IMR-90 (cell line): ENCODE data around the gene SH3BGRL3. TPM values are rescaled to one million over a fixed set of nuclear protein-coding genes. Genes with fewer than 3 reads are reported as not detected.
A peak's percentile ranks its signal among the peaks of the same experiment; 100 is the strongest.

Experiments
- ATAC-seq: fragments of 200-7000 bp; cut with Tn5 transposase; 2 replicates; pipeline ENCODE4 v1.9.1; 2020; ENCODE audit warnings: low read depth, mild to moderate bottlenecking, moderate library complexity
- BruUV-seq: library from RNA; stranded (reverse); fragments of 400-500 nt; replicated peaks from 2 replicates; lab custom pipeline; 2021; lab: Mats Ljungman, UMichigan
- CTCF ChIA-PET: fragments of 300-600 bp; formaldehyde crosslinking; extraction: SDS; loops from one replicate; lab custom pipeline; 2021; ENCODE audit warnings: antibody characterized with exemption; lab: Yijun Ruan, JAX
- POLR2A ChIA-PET: fragments of 300-600 bp; sonication (Branson Sonifier 250); formaldehyde crosslinking; loops from one replicate; lab custom pipeline; 2022; ENCODE audit warnings: antibody characterized with exemption; ENCODE audit not compliant: unreplicated experiment; lab: Charles Lee
- DNase-seq: peaks from one replicate; pipeline ENCODE4 v3.0.0; 2013
- H2AFZ ChIP-seq: replicated peaks from 2 replicates; pipeline ENCODE3; 2013; ENCODE audit warnings: low read length, mild to moderate bottlenecking; ENCODE audit not compliant: poor library complexity
- H2AK5ac ChIP-seq: 2 replicates; pipeline ENCODE4 v1.6.1; 2013; ENCODE audit warnings: low read depth, low read length, inconsistent platforms
- H2AK9ac ChIP-seq: replicated peaks from 2 replicates; pipeline ENCODE3; 2013; ENCODE audit warnings: mild to moderate bottlenecking, low read depth, low read length, moderate library complexity; ENCODE audit not compliant: poor library complexity
- H2BK120ac ChIP-seq: 2 replicates; pipeline ENCODE4 v1.6.1; 2013; ENCODE audit warnings: low read depth, low read length, inconsistent platforms
- H2BK15ac ChIP-seq: 3 replicates; pipeline ENCODE4 v1.6.1; 2013; ENCODE audit warnings: low read depth, low read length, inconsistent platforms
- H2BK20ac ChIP-seq: 2 replicates; pipeline ENCODE4 v1.6.1; 2013; ENCODE audit warnings: low read depth, mild to moderate bottlenecking, inconsistent platforms, low read length, moderate library complexity
- H2BK5ac ChIP-seq: 2 replicates; pipeline ENCODE4 v1.6.1; 2013; ENCODE audit warnings: mild to moderate bottlenecking, low read depth, low read length, inconsistent platforms; ENCODE audit not compliant: poor library complexity, severe bottlenecking
- H3K14ac ChIP-seq: replicated peaks from 2 replicates; pipeline ENCODE4 v1.6.1; 2013; ENCODE audit warnings: low read depth, low read length, inconsistent platforms
- H3K18ac ChIP-seq: 2 replicates; pipeline ENCODE4 v1.6.1; 2013; ENCODE audit warnings: low read depth, low read length, control low read depth
- H3K23ac ChIP-seq: 2 replicates; pipeline ENCODE4 v1.6.1; 2013; ENCODE audit warnings: low read depth, low read length, inconsistent platforms
- H3K27ac ChIP-seq: 2 replicates; pipeline ENCODE4 v1.5.1; 2013; ENCODE audit warnings: mild to moderate bottlenecking, control low read depth, low read length; ENCODE audit not compliant: insufficient read depth
- H3K27me3 ChIP-seq: 2 replicates; pipeline ENCODE4 v1.6.1; 2013; ENCODE audit warnings: low read length; ENCODE audit not compliant: control insufficient read depth, insufficient read depth
- H3K36me3 ChIP-seq: 2 replicates; pipeline ENCODE4 v1.6.1; 2013; ENCODE audit warnings: low read length, mixed read lengths; ENCODE audit not compliant: control insufficient read depth, insufficient read depth
- H3K4ac ChIP-seq: 2 replicates; pipeline ENCODE4 v1.6.1; 2013; ENCODE audit warnings: low read depth, low read length, inconsistent platforms
- H3K4me1 ChIP-seq: 2 replicates; pipeline ENCODE4 v1.6.1; 2013; ENCODE audit warnings: low read length, mixed read lengths; ENCODE audit not compliant: control insufficient read depth, insufficient read depth
- H3K4me2 ChIP-seq: 2 replicates; pipeline ENCODE4 v1.6.1; 2013; ENCODE audit warnings: low read depth, mild to moderate bottlenecking, control low read depth, low read length, moderate library complexity
- H3K4me3 ChIP-seq: 2 replicates; pipeline ENCODE4 v1.5.1; 2013; ENCODE audit warnings: low read depth, mild to moderate bottlenecking, control low read depth, low read length, moderate library complexity; ENCODE audit not compliant: insufficient read depth
- H3K56ac ChIP-seq: 2 replicates; pipeline ENCODE4 v1.6.1; 2013; ENCODE audit warnings: low read length, inconsistent platforms; ENCODE audit not compliant: insufficient read depth; ENCODE audit errors: extremely low read depth
- H3K79me1 ChIP-seq, 2 experiments: 2 replicates each; pipeline ENCODE4 v1.6.1; 2013; ENCODE audit warnings: low read length in 2 of 2, inconsistent platforms in 1 of 2, low read depth in 1 of 2
- H3K9ac ChIP-seq: 2 replicates; pipeline ENCODE4 v1.6.1; 2013; ENCODE audit warnings: low read depth, low read length, control low read depth
- H3K9me1 ChIP-seq: 2 replicates; pipeline ENCODE4 v1.6.1; 2013; ENCODE audit warnings: low read length, inconsistent platforms; ENCODE audit not compliant: insufficient read depth
- H3K9me3 ChIP-seq: 2 replicates; pipeline ENCODE4 v1.6.1; 2013; ENCODE audit warnings: low read length; ENCODE audit not compliant: control insufficient read depth, insufficient read depth
- H4K20me1 ChIP-seq: 2 replicates; pipeline ENCODE4 v1.6.1; 2013; ENCODE audit warnings: low read length, inconsistent platforms; ENCODE audit not compliant: insufficient read depth
- H4K5ac ChIP-seq: 2 replicates; pipeline ENCODE4 v1.6.1; 2013; ENCODE audit warnings: mild to moderate bottlenecking, low read depth, low read length, control low read depth
- H4K8ac ChIP-seq, 2 experiments: 2 replicates each; pipeline ENCODE4 v1.6.1; 2013; ENCODE audit warnings: low read depth in 2 of 2, low read length in 2 of 2, control low read depth in 1 of 2, inconsistent platforms in 1 of 2
- H4K91ac ChIP-seq: 2 replicates; pipeline ENCODE4 v1.6.1; 2013; ENCODE audit warnings: low read depth, low read length, inconsistent platforms; ENCODE audit not compliant: insufficient read depth
- BHLHE40 ChIP-seq: fragments of 150-350 bp; IDR thresholded peaks from 2 replicates; pipeline ENCODE4 v1.6.1; 2016; ENCODE audit warnings: mild to moderate bottlenecking, low read depth, low read length
- CEBPB ChIP-seq: IDR thresholded peaks from 2 replicates; pipeline ENCODE4 v1.6.1; 2012; ENCODE audit warnings: low read depth, low read length, improper control_type of control experiment
- FOS ChIP-seq: fragments of 150-350 bp; IDR thresholded peaks from 2 replicates; pipeline ENCODE4 v1.6.1; 2016; ENCODE audit warnings: low read depth, low read length
- MAFK ChIP-seq: IDR thresholded peaks from 2 replicates; pipeline ENCODE4 v1.6.1; 2012; ENCODE audit warnings: low read depth, low read length, improper control_type of control experiment
- NFE2L2 ChIP-seq: fragments of 150-350 bp; IDR thresholded peaks from 2 replicates; pipeline ENCODE4 v1.6.1; 2016; ENCODE audit warnings: low read depth, mild to moderate bottlenecking, low read length
- POLR2A ChIP-seq: IDR thresholded peaks from 2 replicates; pipeline ENCODE4 v1.6.1; 2012; ENCODE audit warnings: mild to moderate bottlenecking, low read depth, low read length
- RFX5 ChIP-seq: IDR thresholded peaks from 2 replicates; pipeline ENCODE4 v1.8.0; 2012; ENCODE audit warnings: low read depth, mild to moderate bottlenecking, low read length, moderate library complexity
- WGBS, 2 experiments: methylation state at CpG; one replicate each; pipeline versions ENCODE4 v1.1.5 to v1.1.7; 2013; ENCODE audit warnings: missing lambda C conversion rate in 2 of 2; ENCODE audit not compliant: insufficient read length in 1 of 2; ENCODE audit errors: extremely low coverage in 2 of 2; 5-methylcytosine and 5-hydroxymethylcytosine counted together
- dilution Hi-C: fragments of 300-500 bp; cut with HindIII; formaldehyde crosslinking; loops from one replicate; pipeline ENCODE4 v1.14.3; 2018; ENCODE audit warnings: low sequenced_read_pairs; ENCODE audit not compliant: unreplicated experiment
- in situ Hi-C: fragments of 300-500 bp; cut with MboI; formaldehyde crosslinking; loops from 3 replicates; pipeline ENCODE4 v1.14.3; 2019; ENCODE audit warnings: low sequenced_read_pairs, inconsistent platforms, mixed read lengths
- intact Hi-C: fragments of 100-400 bp; cut with micrococcal nuclease; formaldehyde crosslinking; loops from 2 replicates; pipeline ENCODE4 v1.10.0; 2022
- polyA plus RNA-seq, 3 experiments: library from polyadenylated mRNA; depleted of rRNA; stranded (reverse); fragments of >200 nt; gene quantifications; 2 replicates each; pipeline ENCODE4 v1.2.3, GENCODE V29; 2012; ENCODE audit warnings: low replicate concordance in 1 of 3
- total RNA-seq: library from RNA; depleted of rRNA; stranded (reverse); fragments of >200 nt; gene quantifications from 2 replicates; pipeline ENCODE4 v1.2.3, GENCODE V29; 2012
- TF ChIP-seq, protein P1 (sequence below): fragments of 150-350 bp; IDR thresholded peaks from 2 replicates; pipeline ENCODE4 v1.6.1; 2016; ENCODE audit warnings: low read depth, mild to moderate bottlenecking, low read length, moderate library complexity, borderline replicate concordance
- TF ChIP-seq, protein P2 (sequence below): conservative IDR thresholded peaks from 2 replicates; pipeline ENCODE4 v1.5.1; 2012; ENCODE audit warnings: mild to moderate bottlenecking, low read depth, low read length, improper control_type of control experiment

SH3BGRL3 gene
- total and polyA plus RNA-seq, 2 of the 4 experiments (the other 2 are of a cell fraction), result 35.0 to 483 TPM

DNA sequence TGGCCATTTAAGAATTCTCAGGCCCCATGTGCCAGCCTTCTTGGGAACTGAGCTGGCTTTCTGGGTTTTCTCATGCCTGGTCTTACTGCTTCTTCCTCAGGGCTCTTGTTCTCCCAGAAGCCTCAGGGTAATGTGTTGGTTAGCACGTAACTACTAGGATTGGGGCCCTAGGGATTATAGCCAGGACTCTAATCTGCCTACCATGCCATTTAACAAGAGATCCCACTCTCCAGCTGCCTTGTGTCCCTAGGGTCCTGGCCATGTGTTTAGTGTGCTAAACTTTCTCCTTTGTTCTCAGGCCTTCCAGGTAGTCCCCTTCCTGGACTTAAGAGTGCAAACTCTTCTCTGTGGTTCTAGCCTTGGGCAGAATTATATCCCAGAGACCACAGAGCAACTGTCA is 2.2 kb upstream of the SH3BGRL3 start:
- Histone ChIP-seq H4K91ac (peak overlapping the region; percentile 26; the same call in 1 of the 2 replicates), H3K4me2 (no peak overlapping the region), H2AK9ac (peak overlapping the region; percentile 47), H3K18ac (peak overlapping the region; percentile 39), H3K56ac (0 out of 2 replicates have a peak overlapping the region, but pooled peaks have one; percentile 18), H4K5ac (peak overlapping the region; percentile 10; the same call in 1 of the 2 replicates), H2AFZ (peak overlapping the region; percentile 28), H3K23ac (peak overlapping the region; percentile 55), H2BK20ac (peak overlapping the region; percentile 57), H3K4ac (peak overlapping the region; percentile 70), H3K9me3 (no peaks in the 10 kb centered on the region), H3K4me3 (no peak overlapping the region), H3K4me1 (peaks cover 45% of the 10 kb centered on the region), H2BK15ac (peak overlapping the region; percentile 18; the same call in 1 of the 3 replicates), H2BK5ac (peak overlapping the region; percentile 70), H4K20me1 (peaks cover 41% of the 10 kb centered on the region), H3K79me1 (peaks cover 13 to 52% of the 10 kb centered on the region in 2 experiments; a peak in 3 of 4 replicates), H3K14ac (peak overlapping the region; percentile 69), H3K9me1 (peaks cover 31% of the 10 kb centered on the region), H2BK120ac (peak overlapping the region; percentile 68), H3K9ac (no peak overlapping the region), H4K8ac (peak overlapping the region in 1 of 2 experiments; percentile 55; a peak in 2 of 4 replicates), H3K27ac (peak overlapping the region; percentile 72; the same call in 1 of the 2 replicates), H3K36me3 (peaks cover 18% of the 10 kb centered on the region), H3K27me3 (no peaks in the 10 kb centered on the region), H2AK5ac (peak overlapping the region; percentile 86)
- no peak for TF ChIP-seq MAFK
- no peak for TF ChIP-seq POLR2A
- TF ChIP-seq, protein P1, sequence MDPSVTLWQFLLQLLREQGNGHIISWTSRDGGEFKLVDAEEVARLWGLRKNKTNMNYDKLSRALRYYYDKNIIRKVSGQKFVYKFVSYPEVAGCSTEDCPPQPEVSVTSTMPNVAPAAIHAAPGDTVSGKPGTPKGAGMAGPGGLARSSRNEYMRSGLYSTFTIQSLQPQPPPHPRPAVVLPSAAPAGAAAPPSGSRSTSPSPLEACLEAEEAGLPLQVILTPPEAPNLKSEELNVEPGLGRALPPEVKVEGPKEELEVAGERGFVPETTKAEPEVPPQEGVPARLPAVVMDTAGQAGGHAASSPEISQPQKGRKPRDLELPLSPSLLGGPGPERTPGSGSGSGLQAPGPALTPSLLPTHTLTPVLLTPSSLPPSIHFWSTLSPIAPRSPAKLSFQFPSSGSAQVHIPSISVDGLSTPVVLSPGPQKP, result no peak
- TF ChIP-seq CEBPB, result no peak
- no peak for TF ChIP-seq BHLHE40
- TF ChIP-seq, protein P2, sequence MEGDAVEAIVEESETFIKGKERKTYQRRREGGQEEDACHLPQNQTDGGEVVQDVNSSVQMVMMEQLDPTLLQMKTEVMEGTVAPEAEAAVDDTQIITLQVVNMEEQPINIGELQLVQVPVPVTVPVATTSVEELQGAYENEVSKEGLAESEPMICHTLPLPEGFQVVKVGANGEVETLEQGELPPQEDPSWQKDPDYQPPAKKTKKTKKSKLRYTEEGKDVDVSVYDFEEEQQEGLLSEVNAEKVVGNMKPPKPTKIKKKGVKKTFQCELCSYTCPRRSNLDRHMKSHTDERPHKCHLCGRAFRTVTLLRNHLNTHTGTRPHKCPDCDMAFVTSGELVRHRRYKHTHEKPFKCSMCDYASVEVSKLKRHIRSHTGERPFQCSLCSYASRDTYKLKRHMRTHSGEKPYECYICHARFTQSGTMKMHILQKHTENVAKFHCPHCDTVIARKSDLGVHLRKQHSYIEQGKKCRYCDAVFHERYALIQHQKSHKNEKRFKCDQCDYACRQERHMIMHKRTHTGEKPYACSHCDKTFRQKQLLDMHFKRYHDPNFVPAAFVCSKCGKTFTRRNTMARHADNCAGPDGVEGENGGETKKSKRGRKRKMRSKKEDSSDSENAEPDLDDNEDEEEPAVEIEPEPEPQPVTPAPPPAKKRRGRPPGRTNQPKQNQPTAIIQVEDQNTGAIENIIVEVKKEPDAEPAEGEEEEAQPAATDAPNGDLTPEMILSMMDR, result no peak
- TF ChIP-seq RFX5, result no peak
- no peak for TF ChIP-seq NFE2L2
- TF ChIP-seq FOS, result no peak
- POLR2A ChIA-PET, result no interaction called here
- no TSS peak for BruUV-seq
- dilution Hi-C loops (no loop called here), intact Hi-C loops (loop anchor here (5.0 kb wide), 1 partner anchor 240 kb away; no protein-coding TSS in a partner anchor), in situ Hi-C loops (no loop called here)
- CTCF ChIA-PET, result no interaction called here
- ATAC-seq, result no peak
- no peak for DNase-seq
- WGBS, 2 experiments, result no CpG with 5 or more reads among the region's 1 CpG
